SK-N-MC (cell line): Measurements from ENCODE around the gene SNRNP200.

Source experiments
- EZH2 ChIP-seq: fragments of 200-600 bp; sonication (generic); IDR thresholded peaks from one replicate; pipeline ENCODE4 v1.6.1; 2017; ENCODE audit warnings: antibody characterized with exemption
- FOXP2 ChIP-seq: optimal IDR thresholded peaks from 2 replicates; pipeline ENCODE3; 2011; ENCODE audit warnings: mild to moderate bottlenecking, moderate library complexity; ENCODE audit not compliant: insufficient read depth; ENCODE audit errors: extremely low read length, control extremely low read depth
- POLR2AphosphoS5 ChIP-seq: IDR thresholded peaks from 2 replicates; pipeline ENCODE4 v1.6.1; 2012; ENCODE audit warnings: mild to moderate bottlenecking, low read depth, low read length, borderline replicate concordance

DNA sequence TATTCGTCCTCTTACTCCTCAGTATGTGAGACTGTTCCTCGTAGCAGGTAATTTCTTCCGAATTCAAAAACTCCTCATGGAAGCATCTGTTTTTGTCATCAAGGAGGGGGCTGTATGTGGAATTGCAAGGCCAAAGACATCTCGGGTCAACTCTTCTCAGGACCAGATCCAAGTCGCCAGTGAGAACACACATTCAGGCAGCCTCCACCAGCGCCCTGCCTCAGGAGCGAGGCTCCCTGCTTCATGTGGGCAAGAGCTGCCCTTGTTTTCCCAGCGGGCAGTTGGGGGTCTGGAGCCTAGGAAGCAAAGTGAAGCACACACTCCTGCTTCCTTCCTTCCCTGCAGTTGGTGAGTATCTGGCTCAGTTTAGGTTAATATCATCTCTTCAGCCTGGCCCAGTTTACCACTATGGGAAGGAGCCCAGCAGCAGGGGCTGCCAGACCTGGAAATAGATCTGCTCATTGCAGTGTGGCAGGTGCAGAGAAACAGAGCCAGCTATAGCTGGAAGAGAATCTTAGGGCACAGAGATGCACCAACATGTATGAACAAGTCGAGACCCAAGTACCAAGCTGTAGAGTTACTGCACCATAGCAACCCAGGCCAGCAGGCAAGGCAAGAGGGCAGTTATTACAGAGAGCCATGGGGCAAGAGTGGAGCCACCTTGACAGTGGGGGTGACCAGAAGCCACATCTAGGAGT lies 64.9 kb downstream of the SNRNP200 start:
- no peak for TF ChIP-seq POLR2AphosphoS5
- no peak for TF ChIP-seq EZH2
- TF ChIP-seq FOXP2: no peak
